ENCODE data around the gene COL5A1.

- TF ChIP-seq EP300 (IDR thresholded peaks at IDR 0.05) (no peak), CTCF (IDR thresholded peaks at IDR 0.05) (no peak)
These were observed 52.2 kb downstream of the COL5A1 start for GRCh38 chr9:134693641-134694367.

All from tibial nerve (tissue), 4 donors.